HG02588 (cell line): ENCODE results near the gene ATP10B.
A peak's percentile ranks its signal among the peaks of the same experiment; 100 is the strongest.
"Not testable (repeated sequence)": the region's sequence is repeated elsewhere in the genome, so short reads cannot be mapped to it uniquely, and the experiment has no call there.

ENCODE experiments used
- ATAC-seq: cut with Tn5 transposase; IDR thresholded peaks from one replicate; pipeline ENCODE4 v1.9.1; 2021; ENCODE audit warnings: mild to moderate bottlenecking, moderate library complexity; ENCODE audit not compliant: unreplicated experiment

The ATP10B gene, protein sequence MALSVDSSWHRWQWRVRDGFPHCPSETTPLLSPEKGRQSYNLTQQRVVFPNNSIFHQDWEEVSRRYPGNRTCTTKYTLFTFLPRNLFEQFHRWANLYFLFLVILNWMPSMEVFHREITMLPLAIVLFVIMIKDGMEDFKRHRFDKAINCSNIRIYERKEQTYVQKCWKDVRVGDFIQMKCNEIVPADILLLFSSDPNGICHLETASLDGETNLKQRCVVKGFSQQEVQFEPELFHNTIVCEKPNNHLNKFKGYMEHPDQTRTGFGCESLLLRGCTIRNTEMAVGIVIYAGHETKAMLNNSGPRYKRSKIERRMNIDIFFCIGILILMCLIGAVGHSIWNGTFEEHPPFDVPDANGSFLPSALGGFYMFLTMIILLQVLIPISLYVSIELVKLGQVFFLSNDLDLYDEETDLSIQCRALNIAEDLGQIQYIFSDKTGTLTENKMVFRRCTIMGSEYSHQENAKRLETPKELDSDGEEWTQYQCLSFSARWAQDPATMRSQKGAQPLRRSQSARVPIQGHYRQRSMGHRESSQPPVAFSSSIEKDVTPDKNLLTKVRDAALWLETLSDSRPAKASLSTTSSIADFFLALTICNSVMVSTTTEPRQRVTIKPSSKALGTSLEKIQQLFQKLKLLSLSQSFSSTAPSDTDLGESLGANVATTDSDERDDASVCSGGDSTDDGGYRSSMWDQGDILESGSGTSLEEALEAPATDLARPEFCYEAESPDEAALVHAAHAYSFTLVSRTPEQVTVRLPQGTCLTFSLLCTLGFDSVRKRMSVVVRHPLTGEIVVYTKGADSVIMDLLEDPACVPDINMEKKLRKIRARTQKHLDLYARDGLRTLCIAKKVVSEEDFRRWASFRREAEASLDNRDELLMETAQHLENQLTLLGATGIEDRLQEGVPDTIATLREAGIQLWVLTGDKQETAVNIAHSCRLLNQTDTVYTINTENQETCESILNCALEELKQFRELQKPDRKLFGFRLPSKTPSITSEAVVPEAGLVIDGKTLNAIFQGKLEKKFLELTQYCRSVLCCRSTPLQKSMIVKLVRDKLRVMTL (N-terminal part only)

DNA sequence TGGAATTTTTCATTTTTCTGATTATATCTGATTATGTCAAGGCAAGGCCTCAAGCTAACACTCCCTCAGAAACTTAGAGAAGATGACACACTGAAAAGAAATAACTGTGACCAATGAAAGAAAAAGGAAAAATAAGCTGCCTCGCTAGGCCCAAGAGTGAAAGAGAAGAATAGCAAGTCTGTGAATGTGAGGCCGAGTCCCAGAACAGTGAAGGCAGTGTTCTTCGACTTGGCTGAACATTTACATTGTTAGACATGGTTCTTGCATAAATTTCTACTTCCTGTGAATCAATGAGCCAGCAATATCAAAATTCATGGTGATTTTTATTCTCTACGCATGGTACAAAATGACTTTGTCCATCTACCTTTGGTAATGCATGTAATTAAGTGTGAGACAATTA, at the start of gene ATP10B:
Gene ATP10B (minus strand): TSS at position 163 of the 400 bp plus-strand sequence. CDS start 164,137 bp downstream, outside the sequence.
- ATAC-seq, result no peak

DNA sequence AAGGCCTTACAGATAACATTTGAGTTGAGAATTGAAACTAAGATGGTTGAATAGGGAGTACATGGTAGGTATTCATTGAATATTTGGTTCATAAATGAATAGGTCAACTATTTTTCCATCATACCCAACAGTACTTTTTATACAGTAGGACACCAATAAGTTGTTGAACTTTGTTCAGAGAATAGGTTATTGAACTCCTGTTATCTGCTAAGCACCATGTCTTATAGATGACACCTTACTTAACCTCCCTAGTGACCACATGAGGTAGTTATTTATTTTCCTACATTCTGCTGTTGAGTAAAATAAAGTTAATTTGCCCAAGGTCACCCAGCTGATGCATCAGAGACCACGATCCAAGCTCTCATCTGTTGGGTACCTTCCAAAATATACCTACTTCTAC, 49.6 kb upstream of the ATP10B start:
- ATAC-seq, result no peak

DNA sequence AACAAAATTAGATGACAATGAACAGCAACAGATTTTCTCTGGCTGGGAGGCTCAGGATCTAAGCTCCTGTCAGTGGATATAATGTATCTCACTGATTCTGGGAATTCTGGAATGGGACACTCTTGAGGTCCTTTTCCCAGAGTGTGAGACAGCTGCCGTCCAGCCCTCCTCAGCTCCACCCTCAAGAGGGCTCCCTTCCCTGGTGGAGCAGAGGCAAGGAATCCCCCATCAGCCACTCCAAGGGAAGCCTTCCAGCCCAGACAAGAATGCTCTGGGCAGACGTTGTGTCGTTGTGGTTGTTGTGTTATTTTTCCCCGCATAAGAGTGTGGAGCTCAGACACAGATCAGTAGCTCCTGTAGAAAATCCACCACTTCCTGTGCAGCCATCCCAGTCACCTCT, 47.7 kb upstream of the ATP10B start:
- ATAC-seq, result no peak

DNA sequence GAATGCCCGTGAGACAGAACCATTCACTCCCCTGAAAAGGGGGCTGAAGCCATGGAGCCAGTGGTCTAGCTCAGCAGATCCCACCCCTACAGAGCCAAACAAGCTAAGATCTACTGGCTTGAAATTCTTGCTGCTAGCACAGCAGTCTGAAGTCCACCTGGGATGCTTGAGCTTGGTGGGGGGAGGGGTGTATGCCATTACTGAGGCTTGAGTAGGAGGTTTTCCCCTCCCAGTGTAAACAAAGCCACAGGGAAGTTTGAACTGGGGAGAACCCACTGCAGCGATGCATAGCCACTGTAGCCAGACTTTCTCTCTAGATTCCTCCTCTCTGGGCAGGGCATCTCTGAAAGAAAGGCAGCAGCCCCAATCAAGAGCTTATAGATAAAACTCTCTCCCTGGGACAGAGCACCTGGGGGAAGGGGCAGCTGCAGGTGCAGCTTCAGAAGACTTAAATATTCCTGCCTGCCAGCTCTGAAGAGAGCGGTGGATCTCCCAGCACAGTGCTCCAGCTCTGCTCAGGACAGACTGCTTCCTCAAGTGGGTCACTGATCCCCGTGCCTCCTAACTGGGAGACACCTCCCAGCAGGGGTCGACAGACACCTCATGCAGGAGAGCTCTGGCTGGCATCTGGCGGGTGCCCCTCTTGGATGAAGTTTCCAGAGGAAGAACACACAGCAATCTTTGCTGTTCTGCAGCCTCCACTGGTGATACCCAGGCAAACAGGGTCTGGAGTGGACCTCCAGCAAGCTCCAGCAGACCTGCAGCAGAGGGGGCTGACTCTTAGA, 41.4 kb upstream of the ATP10B start:
- not testable (repeated sequence) for ATAC-seq

DNA sequence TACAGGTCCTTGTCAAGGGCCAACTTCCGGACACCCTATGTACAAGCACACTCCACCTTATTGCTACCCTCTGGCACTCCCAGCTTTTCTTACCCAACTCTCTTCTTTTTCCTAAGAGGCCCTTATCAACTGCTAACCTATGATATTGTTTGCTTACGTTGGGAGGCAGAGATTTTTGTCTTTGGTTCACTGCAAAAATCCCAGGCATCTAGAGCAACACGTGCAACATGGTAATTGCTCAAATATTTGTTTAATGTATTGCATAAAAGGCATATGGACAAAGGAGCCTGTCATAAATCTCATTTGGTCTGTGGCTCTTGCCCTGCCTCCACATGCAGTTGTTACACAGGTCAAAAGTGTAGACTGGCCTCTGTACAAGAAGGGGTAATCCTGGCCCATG, 35.8 kb upstream of the ATP10B start:
- no peak for ATAC-seq

DNA sequence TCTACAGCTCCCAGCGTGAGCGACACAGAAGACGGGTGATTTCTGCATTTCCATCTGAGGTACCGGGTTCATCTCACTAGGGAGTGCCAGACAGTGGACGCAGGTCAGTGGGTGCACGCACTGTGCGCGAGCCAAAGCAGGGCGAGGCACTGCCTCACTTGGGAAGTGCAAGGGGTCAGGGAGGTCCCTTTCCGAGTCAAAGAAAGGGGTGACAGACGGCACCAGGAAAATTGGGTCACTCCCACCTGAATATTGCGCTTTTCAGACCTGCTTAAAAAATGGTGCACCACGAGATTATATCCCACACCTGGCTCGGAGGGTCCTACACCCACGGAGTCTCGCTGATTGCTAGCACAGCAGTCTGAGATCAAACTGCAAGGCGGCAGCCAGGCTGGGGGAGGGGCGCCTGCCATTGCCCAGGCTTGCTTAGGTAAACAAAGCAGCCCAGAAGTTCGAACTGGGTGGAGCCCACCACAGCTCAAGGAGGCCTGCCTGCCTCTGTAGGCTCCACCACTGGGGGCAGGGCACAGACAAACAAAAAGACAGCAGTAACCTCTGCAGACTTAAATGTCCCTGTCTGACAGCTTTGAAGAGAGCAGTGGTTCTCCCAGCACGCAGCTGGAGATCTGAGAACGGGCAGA, 21.7 kb upstream of the ATP10B start:
- ATAC-seq, result not testable (repeated sequence)

DNA sequence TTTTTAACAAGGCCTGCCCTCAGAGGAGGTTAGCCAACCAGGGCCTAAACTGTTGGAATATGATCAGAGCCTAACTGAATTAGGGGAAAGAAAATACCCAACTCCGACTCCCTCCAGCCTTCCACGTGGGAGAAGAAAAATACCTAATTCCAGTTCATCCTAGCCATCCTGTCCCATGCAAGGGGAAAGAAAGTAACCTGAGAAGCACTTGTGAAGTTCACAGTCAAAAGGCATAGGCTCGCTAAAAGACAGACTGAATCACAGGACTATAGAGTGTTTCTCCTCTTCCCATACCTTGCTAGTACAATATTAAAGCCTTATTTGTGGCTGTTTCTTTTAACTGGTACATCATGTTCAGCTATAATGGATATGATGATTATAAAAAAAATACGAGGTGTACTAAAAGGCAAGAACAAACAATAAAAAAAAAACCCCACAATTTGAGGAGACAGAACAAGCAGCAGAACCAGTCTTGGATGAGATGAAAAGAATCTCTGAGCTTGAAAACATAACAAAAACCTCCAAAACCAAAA, 18.0 kb upstream of the ATP10B start:
- no peak for ATAC-seq

DNA sequence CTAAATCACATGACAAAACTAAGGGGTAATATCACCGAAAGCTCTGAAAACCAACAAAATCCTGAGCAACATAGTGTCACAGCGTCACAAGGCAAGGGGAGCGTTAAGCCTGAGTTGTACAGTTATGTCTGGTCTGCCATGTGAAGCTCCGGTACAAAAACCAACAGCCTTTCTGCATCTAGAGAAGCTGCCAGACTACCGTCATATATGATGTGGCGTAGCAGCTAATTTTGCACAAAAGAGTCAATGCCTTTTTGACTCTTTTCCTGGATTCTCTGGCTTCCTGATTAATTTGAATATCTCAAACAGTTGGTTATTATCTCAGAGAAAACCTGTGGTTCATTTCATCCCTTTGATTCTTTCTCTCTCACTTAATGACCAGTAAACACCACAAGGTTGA, 16.0 kb upstream of the ATP10B start:
- ATAC-seq, result no peak

DNA sequence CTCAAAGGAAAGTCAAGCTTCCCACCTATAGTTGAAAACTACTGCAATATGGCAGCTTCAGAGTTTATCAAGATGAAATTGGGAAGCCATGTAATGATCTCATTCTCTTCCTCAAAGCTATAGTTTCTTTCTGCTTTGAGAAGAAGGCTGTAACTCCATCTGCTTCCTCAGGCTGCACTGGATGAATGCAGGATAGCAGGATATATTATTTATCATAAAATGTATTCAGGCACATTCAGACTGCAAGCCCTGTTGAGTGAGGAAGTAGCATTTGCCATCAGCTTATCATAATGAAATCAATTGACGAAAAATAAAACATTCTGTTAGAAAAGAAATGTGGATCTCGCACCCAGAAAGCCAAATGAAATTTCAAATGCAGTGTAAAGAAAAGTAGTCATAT, 560 bp downstream of the ATP10B start:
- no peak for ATAC-seq

DNA sequence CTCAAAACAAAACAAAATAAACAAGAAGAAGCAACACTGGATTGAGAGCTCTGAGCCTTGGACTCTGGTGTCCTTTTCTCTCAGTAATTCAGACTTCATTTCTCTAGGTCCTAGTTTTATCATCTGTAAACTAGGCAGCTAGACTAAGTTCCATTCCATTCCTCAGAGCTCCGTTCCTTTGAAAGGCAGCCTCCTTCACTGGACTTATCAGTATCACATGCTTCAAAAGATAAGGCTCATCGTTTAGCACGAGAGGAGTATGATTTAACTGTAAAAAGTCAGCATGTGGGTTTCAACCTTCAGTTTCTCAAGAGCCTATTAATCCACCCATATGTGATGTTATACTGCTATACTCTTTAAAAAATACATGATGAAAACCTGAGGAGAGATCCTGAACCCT, 1.6 kb downstream of the ATP10B start:
- ATAC-seq, result no peak

DNA sequence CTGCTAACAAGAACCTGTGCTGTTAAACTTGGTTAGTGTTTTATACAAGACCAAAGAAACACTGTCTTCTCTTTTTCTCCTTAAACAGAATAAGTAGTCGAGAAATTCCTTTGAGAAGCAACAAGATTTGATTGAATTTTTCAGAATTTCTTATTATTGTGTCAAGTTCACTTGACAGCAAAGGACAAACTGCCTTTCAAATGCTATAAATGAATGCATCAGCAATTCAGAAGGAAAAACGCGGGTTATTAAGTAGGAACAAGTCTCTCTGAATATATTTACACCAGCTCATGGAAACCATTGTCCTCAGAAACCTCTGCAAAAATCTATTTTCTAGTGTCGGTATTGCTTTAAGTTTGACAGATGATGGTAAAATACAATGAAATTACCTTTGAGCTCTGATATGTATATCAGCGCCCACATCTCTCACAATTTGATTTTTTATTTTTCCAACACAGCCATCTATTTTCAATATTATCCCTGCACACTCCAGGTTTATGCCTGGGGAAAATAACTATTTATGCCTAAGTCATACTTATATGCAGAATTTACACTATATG, 4.4 kb downstream of the ATP10B start:
- ATAC-seq, result no peak

DNA sequence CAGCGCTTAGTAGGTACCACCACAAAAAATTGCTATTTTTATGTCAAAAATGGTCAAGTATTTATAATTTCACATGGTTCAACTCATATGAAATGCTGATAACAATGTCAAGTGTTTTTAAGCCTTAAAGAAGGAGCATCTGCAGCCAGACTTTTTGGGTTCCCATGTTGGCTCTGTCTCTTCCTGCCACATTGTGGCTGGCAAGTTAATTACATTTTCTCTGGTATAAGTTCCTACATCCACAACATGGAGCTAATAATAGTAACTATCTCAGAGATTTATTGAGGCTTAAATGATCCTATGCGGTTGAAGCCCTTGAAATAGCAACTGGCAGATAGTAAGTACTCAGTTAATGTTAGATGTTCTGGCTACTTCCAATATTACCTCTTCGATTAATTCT, 5.4 kb downstream of the ATP10B start:
- no peak for ATAC-seq

DNA sequence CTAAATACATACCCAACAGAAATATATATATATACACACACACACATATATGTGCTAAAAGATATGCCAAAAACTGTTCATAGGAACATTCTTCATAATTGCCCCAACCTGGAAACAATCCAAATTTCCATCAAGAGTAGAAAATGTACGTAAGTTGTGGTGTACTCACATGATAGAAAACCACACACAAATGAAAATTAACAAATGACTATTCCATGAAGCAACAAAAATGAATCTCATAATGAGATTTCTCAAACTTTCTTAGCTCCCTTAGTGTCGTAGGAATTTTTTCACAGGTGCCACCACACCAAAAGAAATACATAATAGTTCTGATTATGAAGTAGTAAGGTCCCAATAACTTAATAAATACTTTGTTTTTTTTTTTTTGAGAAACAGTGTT, 7.8 kb downstream of the ATP10B start:
- no peak for ATAC-seq

DNA sequence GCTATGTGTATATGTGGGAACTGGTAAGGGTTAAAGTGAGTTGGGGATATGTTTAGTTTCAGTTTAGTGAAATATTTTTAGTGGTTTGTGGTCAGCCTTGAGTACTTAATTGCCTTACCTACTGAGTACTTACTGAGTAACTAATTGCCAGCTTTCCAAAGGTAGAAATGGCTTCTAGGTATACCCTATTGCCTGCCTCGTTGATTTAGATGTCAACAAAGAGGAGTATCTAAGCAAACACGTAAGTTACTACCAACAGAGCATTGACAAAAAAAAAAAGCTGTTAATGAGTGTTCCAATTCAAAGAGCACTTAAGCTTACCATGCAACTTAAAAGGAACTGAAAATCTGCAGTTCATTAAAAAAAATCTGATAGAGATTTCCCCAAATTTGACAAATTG, 8.8 kb downstream of the ATP10B start:
- peak; percentile 93 for ATAC-seq

DNA sequence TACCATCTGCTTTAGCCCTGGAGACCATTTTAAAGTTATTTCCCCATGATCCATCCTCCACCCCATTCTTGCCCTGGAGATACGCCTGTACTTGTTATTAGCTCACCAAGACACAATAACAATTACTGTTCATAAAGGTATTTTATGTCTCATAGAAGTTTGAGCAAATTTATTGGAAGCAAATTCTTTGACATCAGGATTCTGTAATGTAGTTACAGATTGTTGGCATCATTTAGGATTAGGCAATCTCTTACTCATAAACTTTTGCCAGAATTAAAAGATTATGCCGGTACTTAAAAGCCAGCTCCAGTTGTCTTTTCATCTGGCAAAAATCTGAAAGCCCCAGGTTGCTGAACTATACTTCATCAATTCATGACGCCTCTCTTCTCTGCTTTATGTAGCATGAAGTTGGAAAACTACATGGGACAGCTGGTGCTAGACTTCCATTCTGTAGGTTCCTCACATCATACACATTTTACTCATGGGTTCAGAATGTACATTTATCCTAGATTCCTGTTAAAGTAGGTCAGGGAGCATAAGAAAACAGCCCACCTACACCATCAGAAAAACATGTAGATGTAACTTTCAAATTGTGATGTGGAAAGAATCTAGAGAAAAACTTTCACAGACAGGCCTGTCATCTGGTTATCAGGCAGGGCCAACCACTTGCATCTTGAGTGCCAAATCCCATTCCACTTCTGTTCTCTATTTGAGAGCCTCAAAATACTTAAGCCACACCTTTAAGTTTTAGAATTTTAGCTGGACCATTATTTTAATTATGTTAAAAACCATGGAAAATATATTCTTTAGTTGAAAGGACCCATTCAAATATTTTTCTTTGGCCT, 14.0 kb downstream of the ATP10B start:
- no peak for ATAC-seq

DNA sequence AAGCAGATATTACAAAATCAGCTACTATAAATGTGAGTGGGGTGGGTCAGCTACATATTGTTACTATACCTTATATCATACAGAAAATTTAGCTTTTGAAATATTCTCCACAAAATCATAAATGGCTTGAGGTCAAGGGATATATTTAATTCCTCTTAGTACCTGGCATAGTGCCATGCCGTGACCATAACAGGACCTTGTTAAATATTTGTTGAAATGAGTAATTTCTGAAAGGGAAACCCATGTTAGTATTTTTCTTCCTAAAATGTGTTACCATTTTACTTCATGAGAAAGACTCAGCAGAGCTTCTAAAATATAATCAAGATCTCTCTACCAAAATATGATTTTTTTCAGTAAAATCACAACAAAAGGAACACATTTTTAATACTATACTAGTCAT, 14.8 kb downstream of the ATP10B start:
- ATAC-seq, result no peak

DNA sequence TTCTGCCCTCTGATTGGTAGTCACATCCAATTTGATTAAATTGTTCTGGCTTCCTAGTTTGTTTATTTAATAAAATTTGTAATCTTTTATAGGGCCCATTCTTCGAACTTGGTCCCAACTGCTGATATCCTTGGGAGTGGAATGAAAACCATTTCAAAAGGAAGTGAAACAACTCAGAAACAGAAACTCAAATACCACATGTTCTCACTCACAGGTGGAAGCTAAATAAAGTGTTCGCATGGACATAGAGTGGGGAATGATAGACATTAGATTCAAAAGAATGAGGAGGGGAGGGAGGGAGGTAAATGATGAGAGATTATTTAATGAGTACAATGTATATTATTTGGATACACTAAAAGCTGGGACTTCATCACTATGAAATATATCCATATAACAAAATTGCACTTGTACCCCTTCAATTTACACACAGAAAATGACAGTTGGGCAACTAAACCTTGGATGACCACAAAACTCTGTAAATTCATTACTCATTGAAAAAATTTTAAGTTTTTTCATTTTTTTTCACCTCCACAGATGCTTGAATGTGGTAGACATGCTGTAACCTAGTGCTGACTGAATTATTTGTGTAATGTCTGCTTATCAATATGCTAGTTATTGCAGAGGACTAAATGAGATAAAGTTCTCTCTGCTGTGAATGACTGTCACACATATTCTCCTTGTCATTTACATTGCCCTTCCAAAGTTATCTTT, 16.0 kb downstream of the ATP10B start:
- no peak for ATAC-seq

DNA sequence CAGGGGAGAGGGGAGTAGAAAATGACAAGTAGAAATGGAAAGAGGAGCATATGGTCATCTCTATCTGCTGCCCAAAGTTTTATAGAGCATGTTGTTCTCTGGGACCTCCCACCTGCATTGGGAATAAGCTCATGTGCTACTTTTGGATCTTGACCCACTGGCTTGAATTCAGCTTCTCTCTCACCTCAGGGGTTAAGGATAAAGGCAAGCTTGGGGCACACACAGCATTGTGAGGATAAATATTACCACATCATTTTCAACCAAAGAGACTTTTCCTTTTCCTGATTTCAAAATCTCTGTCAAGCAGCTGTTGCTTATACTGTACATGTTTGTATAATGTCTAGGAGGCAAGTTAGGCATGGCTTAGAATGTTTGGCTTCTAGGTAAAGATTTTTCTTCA, 16.6 kb downstream of the ATP10B start:
- no peak for ATAC-seq
